ENCODE data around the gene FUT2.
"Not testable (repeated sequence)": the region's sequence is repeated elsewhere in the genome, so short reads cannot be mapped to it uniquely, and the experiment has no call there.

- not testable (repeated sequence) for TF ChIP-seq CTCF (IDR thresholded peaks at IDR 0.05 in 4 of 5, conservative IDR thresholded peaks at IDR 0.05 in 1 of 5); POLR2A (IDR thresholded peaks at IDR 0.05)
These were observed 22.3 kb downstream of the FUT2 start for GRCh38 chr19:48718106-48718505.
